Activated CD4-positive, alpha-beta T cell treated with anti-CD3 and anti-CD28 coated beads, Interleukin-2, amount 10 ng/mL, durations not matched to agents 7 days and 5 days (primary cell): ENCODE results near the gene HCFC1R1. TPM values are rescaled to one million over a fixed set of nuclear protein-coding genes. Genes with fewer than 3 reads are reported as not detected.

Source experiments
- CTCF ChIA-PET: fragments of 350-600 bp; sonication (Branson Sonifier 250); formaldehyde crosslinking; loops from one replicate; lab custom pipeline; 2021; ENCODE audit warnings: antibody characterized with exemption; lab: Charles Lee
- POLR2A ChIA-PET: fragments of 350-600 bp; sonication (Branson Sonifier 250); formaldehyde crosslinking; loops from one replicate; lab custom pipeline; 2021; ENCODE audit warnings: antibody characterized with exemption; lab: Charles Lee
- DNase-seq: peaks from one replicate; pipeline ENCODE4 v3.0.0-alpha.2; 2020
- H3K27ac Mint-ChIP-seq: one replicate; pipeline ENCODE4 v1.8.0; 2021; ENCODE audit warnings: mild to moderate bottlenecking, moderate library complexity, mixed read lengths
- H3K27me3 Mint-ChIP-seq: one replicate; pipeline ENCODE4 v1.8.0; 2021; ENCODE audit warnings: mixed read lengths
- H3K36me3 Mint-ChIP-seq: one replicate; pipeline ENCODE4 v1.8.0; 2021; ENCODE audit warnings: low read depth, mixed read lengths
- H3K4me1 Mint-ChIP-seq: one replicate; pipeline ENCODE4 v1.8.0; 2021; ENCODE audit warnings: mixed read lengths
- H3K4me3 Mint-ChIP-seq: one replicate; pipeline ENCODE4 v1.8.0; 2021; ENCODE audit warnings: mild to moderate bottlenecking, moderate library complexity, mixed read lengths
- H3K9me3 Mint-ChIP-seq: one replicate; pipeline ENCODE4 v1.8.0; 2021; ENCODE audit warnings: mixed read lengths
- total RNA-seq, 2 experiments: library from RNA; stranded (reverse); gene quantifications; one replicate each; pipeline ENCODE4 v1.2.3, GENCODE V29; 2021

The HCFC1R1 gene
- total RNA-seq, 2 experiments from 2014 or later = 38.3 to 44.1 TPM

DNA sequence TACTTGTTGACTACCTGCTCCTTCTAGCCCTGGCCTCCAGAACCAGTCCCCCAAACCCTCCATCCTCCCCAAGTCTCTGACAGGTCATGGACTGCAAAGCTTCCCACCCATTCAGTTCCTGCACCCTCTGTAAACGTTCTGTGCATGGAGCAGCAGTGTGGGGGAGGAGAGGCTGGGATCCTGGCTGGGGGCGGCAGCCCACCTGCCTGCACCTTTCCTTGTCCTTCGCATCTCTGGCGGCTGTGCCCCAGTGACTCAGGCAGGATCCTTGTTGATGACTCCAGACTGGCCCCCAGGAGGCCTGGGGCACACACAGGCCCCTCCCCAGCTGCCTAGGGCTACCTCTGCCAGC lies 41.9 kb downstream of the HCFC1R1 start:
- Mint-ChIP-seq H3K27ac (peak overlapping the region; percentile 88), H3K4me3 (peak overlapping the region; percentile 89)
- POLR2A ChIA-PET = no interaction called here

DNA sequence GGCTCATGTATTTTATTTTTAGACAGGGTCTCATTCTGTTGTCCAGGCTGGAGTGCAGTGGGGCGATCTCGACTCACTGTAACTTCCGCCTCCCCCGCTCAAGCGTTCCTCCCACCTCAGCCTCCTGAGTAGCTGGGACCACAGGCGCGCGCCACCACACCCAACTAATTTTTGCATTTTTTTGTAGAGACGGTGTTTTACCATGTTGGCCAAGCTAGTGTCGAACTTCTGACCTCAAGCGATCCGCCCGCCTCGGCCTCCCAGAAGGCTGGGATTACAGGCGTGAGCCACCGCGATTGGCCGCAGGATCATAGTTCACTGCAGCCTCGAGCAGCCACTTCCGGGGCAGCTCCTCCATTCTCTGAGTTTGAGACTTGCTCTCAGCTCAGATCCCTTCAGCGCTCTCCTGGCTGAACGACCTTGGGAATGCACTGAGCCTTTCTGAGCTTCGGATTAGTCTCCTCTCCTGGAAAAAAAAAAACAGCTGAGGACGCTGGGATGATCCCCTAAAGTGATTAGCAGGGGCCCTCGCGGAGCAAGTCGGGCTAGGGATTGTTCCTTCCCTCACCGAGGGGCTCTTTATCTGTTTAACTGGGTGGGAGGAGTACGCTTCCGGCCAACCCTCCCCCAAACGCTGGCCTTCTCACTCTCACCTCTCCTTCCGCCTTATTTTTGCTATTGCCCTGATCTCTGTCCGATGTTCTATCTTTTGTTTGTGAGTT lies 42.4 kb downstream of the HCFC1R1 start:
- Mint-ChIP-seq H3K9me3 (no peaks in the 10 kb centered on the region), H3K4me3 (peak overlapping the region; percentile 89), H3K4me1 (peaks cover 44% of the 10 kb centered on the region), H3K27me3 (no peaks in the 10 kb centered on the region), H3K27ac (peak overlapping the region; percentile 88), H3K36me3 (peaks cover 5% of the 10 kb centered on the region)
- no peak for DNase-seq
- POLR2A ChIA-PET = interaction anchor here (0.6 kb wide), 1 partner anchor 26 kb away, joined by 3 read pairs; no protein-coding TSS in a partner anchor
- CTCF ChIA-PET = interaction anchor here (0.9 to 4.2 kb wide), 5 partner anchors 12 to 120 kb away, joined by 3 to 19 read pairs (median 4); partner anchors contain the start of gene PAQR4

More for the DNA sequence above, 41.9 kb downstream of the HCFC1R1 start:
- CTCF ChIA-PET = interaction anchor here (0.9 to 4.2 kb wide), 2 partner anchors 47 to 113 kb away, joined by 3 to 16 read pairs; no protein-coding TSS in a partner anchor
- H3K4me1 Mint-ChIP-seq = peaks cover 43% of the 10 kb centered on the region
- DNase-seq = no peak
- H3K9me3 Mint-ChIP-seq = no peaks in the 10 kb centered on the region
- peaks cover 5% of the 10 kb centered on the region for H3K36me3 Mint-ChIP-seq
- H3K27me3 Mint-ChIP-seq = no peaks in the 10 kb centered on the region

DNA sequence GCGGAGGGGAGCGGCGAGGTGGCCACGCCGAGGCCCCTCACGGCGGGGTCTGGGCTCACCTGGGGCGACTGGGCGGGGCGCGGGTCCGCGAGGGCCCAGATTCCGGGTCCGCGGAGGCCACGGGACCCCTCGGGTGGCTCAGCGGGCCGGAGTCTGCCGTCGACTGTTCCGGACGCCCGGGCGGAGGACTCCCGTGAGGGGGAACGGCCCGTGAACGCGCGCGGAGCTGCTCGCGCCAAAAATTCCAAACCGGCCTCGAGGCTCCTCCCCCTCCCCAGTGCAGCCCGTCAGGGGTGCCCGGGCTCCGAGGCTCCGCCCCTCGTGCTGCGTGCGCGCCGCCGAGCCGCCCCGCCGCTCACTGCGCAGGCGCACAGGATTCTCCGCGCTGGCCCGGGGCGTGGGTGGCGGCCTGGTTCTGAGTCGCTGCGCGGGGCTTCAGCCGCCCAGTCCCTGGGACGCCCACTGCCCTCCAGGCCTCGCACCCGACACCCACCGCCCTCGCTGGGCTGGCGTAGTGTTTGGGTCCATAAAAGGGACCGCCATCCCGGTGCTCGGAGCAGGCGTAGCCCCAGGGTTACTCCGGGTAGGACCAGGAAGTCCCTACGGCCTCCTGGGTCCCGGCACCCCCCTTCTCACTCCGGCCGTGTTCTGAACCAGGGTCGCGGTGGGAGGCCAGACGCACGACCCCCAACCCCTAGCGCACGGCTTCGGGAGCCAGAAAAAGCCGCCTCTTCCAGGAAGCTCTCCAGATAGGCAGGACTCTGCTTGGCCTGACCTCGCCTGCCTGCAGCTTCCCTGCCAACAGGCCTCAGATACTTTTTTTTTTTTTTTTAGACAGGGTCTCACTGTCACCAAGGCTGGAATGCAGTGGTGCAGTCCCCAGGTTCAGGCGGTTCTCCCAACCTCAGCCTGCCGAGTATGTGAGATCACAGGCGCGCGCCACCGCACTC lies 43.2 kb downstream of the HCFC1R1 start, which contains the start of gene PKMYT1:
PKMYT1 (minus strand) TSS at position 220 of the 950 bp plus-strand sequence. CDS start 789 bp downstream, outside the sequence.
- DNase-seq = peak; percentile 93
- ChIA-PET CTCF (interaction anchor here (0.6 to 4.2 kb wide), 9 partner anchors 11 to 395 kb away, joined by 3 to 19 read pairs (median 4); partner anchors contain the start of gene PAQR4), POLR2A (interaction anchor here (0.6 to 1.0 kb wide), 2 partner anchors 10 to 103 kb away, joined by 3 to 5 read pairs; no protein-coding TSS in a partner anchor)
- no peaks in the 10 kb centered on the region for H3K9me3 Mint-ChIP-seq
- no peaks in the 10 kb centered on the region for H3K27me3 Mint-ChIP-seq
- H3K4me3 Mint-ChIP-seq = peak within 1 kb of the TSS; percentile 89
- peak within 1 kb of the TSS; percentile 92 for H3K27ac Mint-ChIP-seq
- H3K4me1 Mint-ChIP-seq = peaks cover 44% of the 10 kb centered on the region
- peaks cover 5% of the 10 kb centered on the region for H3K36me3 Mint-ChIP-seq

DNA sequence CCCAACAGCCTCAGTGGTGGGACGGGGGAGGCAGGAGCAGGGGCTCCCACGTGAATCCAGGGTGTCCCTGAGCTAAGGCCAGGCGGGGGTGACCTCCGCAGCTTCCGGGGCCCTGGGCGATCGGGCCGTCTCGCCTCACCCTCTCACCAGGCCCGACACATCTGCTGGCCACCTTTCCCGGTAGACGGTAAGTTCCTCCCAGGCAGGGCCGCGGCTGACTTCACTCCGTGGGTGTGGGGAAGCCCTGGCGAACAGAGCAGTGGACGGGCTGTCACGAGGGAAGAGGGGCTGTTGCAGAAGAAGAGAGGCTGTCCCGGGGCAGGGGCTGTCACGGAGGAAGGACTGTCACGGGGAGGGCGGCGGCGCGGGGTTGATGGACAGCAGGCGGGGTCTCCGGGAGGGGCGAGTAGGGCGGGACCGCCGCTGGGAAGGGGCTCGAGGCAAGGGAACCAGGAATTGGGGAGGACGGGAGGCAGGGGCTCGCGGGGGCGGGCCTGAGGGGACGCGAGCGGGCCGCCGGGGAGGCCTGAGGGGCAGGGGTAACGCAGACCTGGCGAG lies 44.0 kb downstream of the HCFC1R1 start:
- no peaks in the 10 kb centered on the region for H3K9me3 Mint-ChIP-seq
- ChIA-PET CTCF (interaction anchor here (1.0 to 4.2 kb wide), 4 partner anchors 10 to 49 kb away, joined by 3 to 19 read pairs (median 10); partner anchors contain the start of gene PAQR4), POLR2A (interaction anchor here (0.6 to 1.0 kb wide), 2 partner anchors 10 to 103 kb away, joined by 3 to 5 read pairs; no protein-coding TSS in a partner anchor)
- DNase-seq = peak; percentile 41
- H3K36me3 Mint-ChIP-seq = peaks cover 5% of the 10 kb centered on the region
- peak overlapping the region; percentile 89 for H3K4me3 Mint-ChIP-seq
- H3K27me3 Mint-ChIP-seq = no peaks in the 10 kb centered on the region
- H3K27ac Mint-ChIP-seq = peak overlapping the region; percentile 92
- H3K4me1 Mint-ChIP-seq = peaks cover 44% of the 10 kb centered on the region

DNA sequence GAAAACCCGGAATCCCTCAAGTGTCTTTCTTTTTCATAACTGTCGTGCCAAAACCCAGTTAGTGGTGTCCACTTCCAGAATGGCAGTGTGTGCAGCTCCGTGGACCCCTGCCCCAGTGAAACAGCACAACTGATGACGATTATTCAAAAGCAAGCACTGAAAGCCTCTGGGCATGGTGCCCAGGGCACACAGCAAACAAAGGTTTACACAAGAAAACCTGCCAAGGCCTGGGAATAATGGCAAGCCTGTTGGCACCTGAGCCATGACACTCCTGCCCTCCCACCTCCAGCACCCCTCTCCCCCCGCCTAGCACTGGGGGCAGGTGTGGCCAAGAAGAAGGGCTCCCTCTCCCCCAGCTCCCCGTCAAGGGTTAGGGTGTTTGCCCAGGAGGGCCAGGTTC lies 46.3 kb downstream of the HCFC1R1 start:
- Mint-ChIP-seq H3K4me1 (peaks cover 39% of the 10 kb centered on the region), H3K4me3 (no peak overlapping the region), H3K36me3 (peaks cover 10% of the 10 kb centered on the region), H3K27me3 (no peaks in the 10 kb centered on the region), H3K27ac (no peak overlapping the region), H3K9me3 (no peaks in the 10 kb centered on the region)
- ChIA-PET CTCF (interaction anchor here (0.7 to 4.2 kb wide), 5 partner anchors 8 to 66 kb away, joined by 3 to 19 read pairs (median 3); partner anchors contain the start of gene PAQR4), POLR2A (no interaction called here)
- no peak for DNase-seq

DNA sequence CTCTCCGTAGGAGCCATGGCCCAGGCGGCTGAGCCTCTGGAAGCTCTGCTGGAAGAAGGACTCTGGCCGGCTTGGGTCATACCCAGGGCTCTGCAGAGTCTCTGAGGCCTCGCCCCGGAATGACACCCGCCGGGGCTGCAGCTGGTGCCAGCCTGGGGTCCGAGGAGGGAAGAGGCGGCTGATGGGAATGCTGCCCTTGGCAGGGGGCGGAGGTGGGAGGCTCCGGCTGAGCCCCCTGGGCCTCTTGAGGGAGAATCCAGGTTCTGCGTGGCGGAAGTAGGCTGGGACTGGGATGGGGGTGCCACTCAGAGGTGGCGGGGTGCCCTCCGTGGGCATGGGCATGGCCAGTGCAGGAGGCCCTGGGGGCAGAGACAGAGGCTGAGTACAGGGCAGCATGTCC lies 47.1 kb downstream of the HCFC1R1 start:
- ChIA-PET CTCF (interaction anchor here (0.6 to 1.4 kb wide), 4 partner anchors 62 to 656 kb away, joined by 3 read pairs; no protein-coding TSS in a partner anchor), POLR2A (no interaction called here)
- Mint-ChIP-seq H3K4me3 (no peak overlapping the region), H3K4me1 (peaks cover 37% of the 10 kb centered on the region), H3K36me3 (peaks cover 17% of the 10 kb centered on the region), H3K27ac (no peak overlapping the region), H3K27me3 (no peaks in the 10 kb centered on the region), H3K9me3 (no peaks in the 10 kb centered on the region)
- DNase-seq = no peak

DNA sequence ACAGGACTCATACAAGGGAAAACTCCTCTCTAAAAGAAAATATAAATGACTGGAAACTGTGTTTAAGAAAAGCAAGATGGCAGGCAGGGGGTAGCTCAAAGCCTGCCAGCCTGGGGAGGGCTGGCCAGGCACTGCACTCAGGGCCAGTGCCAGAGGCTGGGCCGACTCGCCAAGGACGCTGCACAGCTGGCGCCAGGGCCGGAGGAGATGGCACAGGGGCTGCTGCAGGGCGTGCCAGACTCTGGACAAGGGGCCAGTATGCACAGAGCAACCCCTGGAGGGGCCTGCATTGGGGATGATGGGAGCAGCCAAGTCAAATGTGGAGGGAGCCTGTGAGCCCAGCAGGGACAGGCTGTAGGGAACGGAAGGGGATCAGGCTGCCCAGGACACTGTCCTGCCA lies 47.5 kb downstream of the HCFC1R1 start:
- Mint-ChIP-seq H3K36me3 (peaks cover 17% of the 10 kb centered on the region), H3K27me3 (no peaks in the 10 kb centered on the region), H3K4me1 (peaks cover 33% of the 10 kb centered on the region), H3K4me3 (no peak overlapping the region), H3K27ac (no peak overlapping the region), H3K9me3 (no peaks in the 10 kb centered on the region)
- CTCF ChIA-PET = interaction anchor here (0.6 to 1.5 kb wide), 4 partner anchors 12 to 656 kb away, joined by 3 to 4 read pairs (median 3); a partner anchor contains a TSS
- POLR2A ChIA-PET = no interaction called here
- DNase-seq = no peak

DNA sequence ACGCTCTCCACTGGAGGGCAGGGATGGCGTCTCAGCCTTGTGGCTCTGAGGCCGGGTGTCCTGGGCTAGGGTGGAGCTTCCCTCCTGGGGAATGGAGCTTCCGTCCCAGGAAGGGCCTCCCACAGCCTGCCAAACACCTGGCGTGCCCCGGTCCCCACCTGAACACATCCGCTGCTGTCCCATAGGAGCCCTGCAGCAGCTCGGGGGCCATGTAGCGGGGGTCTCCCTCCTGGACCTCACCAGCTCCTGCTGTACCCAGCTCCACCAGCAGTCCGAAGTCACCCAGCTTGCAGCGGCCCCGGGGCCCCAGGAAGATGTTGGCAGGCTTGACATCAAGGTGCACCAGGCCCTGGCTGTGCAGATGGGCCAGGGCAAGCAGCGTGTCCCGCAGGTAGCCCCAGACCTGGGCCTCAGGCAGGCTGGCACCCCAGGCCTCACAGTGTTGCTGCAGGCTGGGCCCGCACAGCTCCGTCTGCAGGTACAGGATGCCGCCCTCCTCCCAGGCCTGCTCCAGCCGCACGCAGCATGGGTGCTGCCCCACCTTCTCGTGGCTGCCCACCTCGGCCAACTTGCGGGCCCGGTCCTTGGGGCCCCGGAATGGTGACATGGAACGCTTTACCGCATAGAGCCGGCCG lies 48.5 kb downstream of the HCFC1R1 start:
- DNase-seq = no peak
- H3K9me3 Mint-ChIP-seq = no peaks in the 10 kb centered on the region
- H3K36me3 Mint-ChIP-seq = peaks cover 21% of the 10 kb centered on the region
- H3K4me3 Mint-ChIP-seq = no peak overlapping the region
- ChIA-PET CTCF (interaction anchor here (1.0 to 1.5 kb wide), 5 partner anchors 12 to 154 kb away, joined by 3 to 4 read pairs (median 3); a partner anchor contains a TSS), POLR2A (no interaction called here)
- H3K27ac Mint-ChIP-seq = no peak overlapping the region
- peaks cover 36% of the 10 kb centered on the region for H3K4me1 Mint-ChIP-seq
- H3K27me3 Mint-ChIP-seq = no peaks in the 10 kb centered on the region

DNA sequence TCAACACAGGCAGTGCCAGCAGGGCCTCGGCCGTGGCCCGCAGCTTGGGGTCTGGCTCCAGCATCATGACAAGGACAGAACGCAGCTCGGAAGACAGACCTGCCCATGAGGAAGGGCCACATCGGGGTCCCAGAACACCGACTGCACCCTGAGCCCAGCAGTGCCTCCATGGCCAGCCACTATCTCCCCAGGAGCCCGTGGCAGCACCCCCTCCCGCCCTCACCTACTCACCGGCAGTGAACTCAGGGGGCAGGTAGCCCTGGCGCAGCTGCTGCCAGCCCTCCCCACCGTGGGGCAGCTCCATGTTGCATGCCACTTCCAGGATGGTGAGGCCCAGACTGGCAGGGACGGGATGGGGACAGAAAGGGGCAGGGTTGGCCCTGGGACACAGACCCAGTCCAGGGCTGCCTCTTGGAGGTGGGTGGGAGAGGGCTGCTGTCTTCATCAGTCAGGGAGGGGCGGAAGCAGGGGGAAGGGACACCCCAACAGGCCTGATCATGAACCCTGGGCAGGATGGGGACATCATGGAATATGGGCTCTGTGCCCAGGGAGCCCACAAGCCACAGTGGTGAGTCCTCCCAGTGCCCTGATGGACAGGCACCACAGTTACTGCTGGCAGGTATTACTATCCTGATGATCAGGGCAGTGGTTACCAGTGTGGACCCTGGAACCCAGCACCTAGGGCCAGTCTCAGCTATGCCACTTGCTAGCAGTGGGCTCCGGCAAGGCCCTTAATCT lies 49.3 kb downstream of the HCFC1R1 start:
- CTCF ChIA-PET = interaction anchor here (1.1 to 1.5 kb wide), 5 partner anchors 8 to 54 kb away, joined by 3 to 4 read pairs (median 3); a partner anchor contains a TSS
- no peak overlapping the region for H3K4me3 Mint-ChIP-seq

DNA sequence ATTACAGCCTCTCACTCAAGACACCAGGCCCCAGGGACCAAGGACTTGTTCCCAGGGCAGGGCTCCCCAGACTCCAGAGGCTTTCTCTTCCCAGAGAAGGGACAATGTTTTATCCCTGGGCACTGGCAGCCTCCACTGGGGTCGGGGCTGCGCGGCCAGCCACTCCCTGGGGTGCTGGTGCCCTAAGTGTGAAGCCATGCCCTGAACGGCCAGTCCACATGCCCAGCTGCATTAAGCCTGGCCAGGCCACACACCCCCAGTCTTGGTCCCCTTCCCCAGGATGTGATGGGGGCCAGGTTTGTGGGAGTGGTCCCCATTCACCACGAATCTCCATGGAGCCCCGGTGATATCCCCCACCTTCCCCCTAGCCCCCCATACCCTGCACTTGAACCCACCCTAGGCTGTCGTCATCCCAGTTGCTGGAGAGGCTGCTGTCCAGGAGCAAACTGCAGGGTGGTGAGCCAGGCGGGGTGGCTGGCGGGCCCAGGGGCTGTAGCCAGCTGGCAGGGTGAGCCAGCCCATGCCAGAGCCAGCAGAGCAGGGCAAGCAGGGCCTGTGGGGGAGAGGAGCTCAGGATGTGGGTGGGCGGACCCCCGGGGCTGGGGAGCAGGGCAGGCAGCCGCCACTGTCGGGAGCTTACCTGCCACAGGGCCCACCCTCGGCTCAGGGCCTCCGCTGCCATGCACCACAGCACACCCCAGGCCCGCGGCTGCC lies 50.0 kb downstream of the HCFC1R1 start:
- no peak for DNase-seq
- CTCF ChIA-PET = interaction anchor here (1.3 kb wide), 2 partner anchors 9 to 46 kb away, joined by 3 read pairs; no protein-coding TSS in a partner anchor
- H3K36me3 Mint-ChIP-seq = peaks cover 21% of the 10 kb centered on the region
- H3K9me3 Mint-ChIP-seq = no peaks in the 10 kb centered on the region
- H3K4me3 Mint-ChIP-seq = no peak overlapping the region
- peaks cover 35% of the 10 kb centered on the region for H3K4me1 Mint-ChIP-seq
- H3K27ac Mint-ChIP-seq = no peak overlapping the region
- POLR2A ChIA-PET = no interaction called here
- H3K27me3 Mint-ChIP-seq = no peaks in the 10 kb centered on the region

More for the DNA sequence above, 49.3 kb downstream of the HCFC1R1 start:
- H3K4me1 Mint-ChIP-seq = peaks cover 38% of the 10 kb centered on the region
- no peaks in the 10 kb centered on the region for H3K9me3 Mint-ChIP-seq
- H3K27me3 Mint-ChIP-seq = no peaks in the 10 kb centered on the region
- no peak overlapping the region for H3K27ac Mint-ChIP-seq
- POLR2A ChIA-PET = no interaction called here
- no peak for DNase-seq
- peaks cover 21% of the 10 kb centered on the region for H3K36me3 Mint-ChIP-seq
